Measurements from ENCODE around the gene GAS2L3.

DNA sequence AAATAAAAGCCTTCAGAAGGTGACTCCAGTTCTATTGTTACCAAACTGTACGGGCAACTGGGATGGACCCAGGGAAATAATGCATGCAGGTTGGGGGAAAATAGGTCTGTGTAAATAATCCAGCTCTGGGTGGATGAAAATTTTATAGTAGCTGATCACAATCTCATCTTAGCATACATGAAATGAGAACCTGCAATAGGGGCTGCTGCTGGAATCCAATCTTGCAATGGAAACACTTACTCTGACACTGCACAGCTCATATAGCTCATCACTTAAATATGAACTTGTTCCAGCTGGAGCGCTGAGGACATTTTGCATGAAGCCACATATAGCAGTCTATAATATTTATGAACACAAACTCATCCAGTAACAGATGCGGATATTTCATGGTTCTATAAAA lies 40.1 kb upstream of the GAS2L3 start:
- TF ChIP-seq POLR2AphosphoS5 (IDR thresholded peaks at IDR 0.05; ENCODE audit: insufficient read depth in 1 of 2, low read depth in 1 of 2) (no peak), POLR2A (IDR thresholded peaks at IDR 0.05) (no peak)
- TF ChIP-seq, protein P1, sequence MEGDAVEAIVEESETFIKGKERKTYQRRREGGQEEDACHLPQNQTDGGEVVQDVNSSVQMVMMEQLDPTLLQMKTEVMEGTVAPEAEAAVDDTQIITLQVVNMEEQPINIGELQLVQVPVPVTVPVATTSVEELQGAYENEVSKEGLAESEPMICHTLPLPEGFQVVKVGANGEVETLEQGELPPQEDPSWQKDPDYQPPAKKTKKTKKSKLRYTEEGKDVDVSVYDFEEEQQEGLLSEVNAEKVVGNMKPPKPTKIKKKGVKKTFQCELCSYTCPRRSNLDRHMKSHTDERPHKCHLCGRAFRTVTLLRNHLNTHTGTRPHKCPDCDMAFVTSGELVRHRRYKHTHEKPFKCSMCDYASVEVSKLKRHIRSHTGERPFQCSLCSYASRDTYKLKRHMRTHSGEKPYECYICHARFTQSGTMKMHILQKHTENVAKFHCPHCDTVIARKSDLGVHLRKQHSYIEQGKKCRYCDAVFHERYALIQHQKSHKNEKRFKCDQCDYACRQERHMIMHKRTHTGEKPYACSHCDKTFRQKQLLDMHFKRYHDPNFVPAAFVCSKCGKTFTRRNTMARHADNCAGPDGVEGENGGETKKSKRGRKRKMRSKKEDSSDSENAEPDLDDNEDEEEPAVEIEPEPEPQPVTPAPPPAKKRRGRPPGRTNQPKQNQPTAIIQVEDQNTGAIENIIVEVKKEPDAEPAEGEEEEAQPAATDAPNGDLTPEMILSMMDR (IDR thresholded peaks at IDR 0.05), result no peak
